Right lobe of liver (tissue), 4 donors: ENCODE data around the gene CNTLN.

Source experiments
- CTCF ChIP-seq, 4 donors: fragments of 200-600 bp in 3 of 4; fragments of 450-650 bp in 1 of 4; IDR thresholded peaks; one replicate each; pipeline versions ENCODE4 v1.5.1 to v1.8.0; 2016 to 2022; ENCODE audit warnings: antibody characterized with exemption in 4 of 4, mild to moderate bottlenecking in 2 of 4
- POLR2A ChIP-seq: fragments of 450-650 bp; IDR thresholded peaks from one replicate; pipeline ENCODE4 v1.6.1; 2017; ENCODE audit warnings: antibody characterized with exemption, mild to moderate bottlenecking
- donor health status: DM: no; HTN: no; CAD: no.
- donor health status: DM: no; HTN: no; CAD: no.
- donor health status: DM: no; HTN: yes; CAD: no.

- TF ChIP-seq CTCF (IDR thresholded peaks at IDR 0.05) (no peak), POLR2A (no peak)
Observed at GRCh38 chr9:17236147-17236546, 101.3 kb downstream of the CNTLN start.
